ENCODE measurements around the gene BEND7.

- no peak for TF ChIP-seq CTCF (IDR thresholded peaks at IDR 0.05; ENCODE audit: borderline replicate concordance, extremely low read depth, low read length, poor library complexity, severe bottlenecking)
- TF ChIP-seq EZH2 (IDR thresholded peaks at IDR 0.05; ENCODE audit: borderline replicate concordance, low read depth, low read length, severe bottlenecking), result no peak
Measured at GRCh38 chr10:13396369-13396768, 132.4 kb downstream of the BEND7 start.
